Stomach (tissue), 4 donors: ENCODE results near the gene TRHDE.

Source experiments
- EP300 ChIP-seq: sonication (generic); formaldehyde crosslinking; IDR thresholded peaks from one replicate; pipeline ENCODE4 v1.6.1; 2017; ENCODE audit warnings: antibody characterized with exemption
- POLR2A ChIP-seq, 4 donors: fragments of 450-650 bp; IDR thresholded peaks; one replicate each; pipeline ENCODE4 v1.6.1; 2016; ENCODE audit warnings: antibody characterized with exemption in 4 of 4, control low read depth in 2 of 4, mild to moderate bottlenecking in 1 of 4, moderate library complexity in 1 of 4
- POLR2AphosphoS5 ChIP-seq, 3 donors: sonication (generic); formaldehyde crosslinking; IDR thresholded peaks; one replicate each; pipeline ENCODE4 v1.6.1; 2016; ENCODE audit warnings: antibody characterized with exemption in 3 of 3
- TF ChIP-seq, protein P1 (sequence below), 7 experiments: fragments of 450-650 bp in 4 of 7; fragments of 200-600 bp in 3 of 7; sonication (generic) in 3 of 7; IDR thresholded peaks; one replicate each; pipeline ENCODE4 v1.5.1; 2016 to 2019; ENCODE audit warnings: antibody characterized with exemption in 7 of 7, control low read depth in 2 of 7, mild to moderate bottlenecking in 1 of 7

DNA sequence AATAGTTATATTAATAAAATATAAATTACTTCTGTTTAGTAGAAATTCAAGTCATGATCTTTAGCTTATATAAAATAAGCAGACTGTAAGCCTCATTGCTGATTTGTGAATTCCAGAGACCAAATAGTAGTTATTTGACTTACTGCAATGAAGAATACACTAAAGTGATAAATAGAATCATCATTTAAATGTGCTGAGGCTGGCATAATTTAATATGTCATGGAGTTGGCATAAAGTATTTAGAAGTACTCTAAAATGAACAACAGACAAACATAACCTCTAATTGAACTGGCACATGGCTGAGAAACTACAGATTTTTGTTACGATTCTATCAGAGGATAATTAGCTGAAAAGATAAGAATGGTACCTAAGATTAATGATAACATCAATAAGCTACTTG is 45.7 kb upstream of the TRHDE start:
- TF ChIP-seq, protein P1, sequence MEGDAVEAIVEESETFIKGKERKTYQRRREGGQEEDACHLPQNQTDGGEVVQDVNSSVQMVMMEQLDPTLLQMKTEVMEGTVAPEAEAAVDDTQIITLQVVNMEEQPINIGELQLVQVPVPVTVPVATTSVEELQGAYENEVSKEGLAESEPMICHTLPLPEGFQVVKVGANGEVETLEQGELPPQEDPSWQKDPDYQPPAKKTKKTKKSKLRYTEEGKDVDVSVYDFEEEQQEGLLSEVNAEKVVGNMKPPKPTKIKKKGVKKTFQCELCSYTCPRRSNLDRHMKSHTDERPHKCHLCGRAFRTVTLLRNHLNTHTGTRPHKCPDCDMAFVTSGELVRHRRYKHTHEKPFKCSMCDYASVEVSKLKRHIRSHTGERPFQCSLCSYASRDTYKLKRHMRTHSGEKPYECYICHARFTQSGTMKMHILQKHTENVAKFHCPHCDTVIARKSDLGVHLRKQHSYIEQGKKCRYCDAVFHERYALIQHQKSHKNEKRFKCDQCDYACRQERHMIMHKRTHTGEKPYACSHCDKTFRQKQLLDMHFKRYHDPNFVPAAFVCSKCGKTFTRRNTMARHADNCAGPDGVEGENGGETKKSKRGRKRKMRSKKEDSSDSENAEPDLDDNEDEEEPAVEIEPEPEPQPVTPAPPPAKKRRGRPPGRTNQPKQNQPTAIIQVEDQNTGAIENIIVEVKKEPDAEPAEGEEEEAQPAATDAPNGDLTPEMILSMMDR (IDR thresholded peaks at IDR 0.05): no peak
- TF ChIP-seq POLR2A (IDR thresholded peaks at IDR 0.05) (no peak), POLR2AphosphoS5 (IDR thresholded peaks at IDR 0.05) (no peak), EP300 (no peak)
